Measurements from ENCODE around the gene TBL3. TPM values are rescaled to one million over a fixed set of nuclear protein-coding genes. Genes with fewer than 3 reads are reported as not detected.

The TBL3 gene
- total and polyA plus RNA-seq, 9 of the 15 experiments (the other 6 are each of a cell fraction or from before 2014, with no cell fraction given), result 0.97 to 117 (median 24.5) TPM

DNA sequence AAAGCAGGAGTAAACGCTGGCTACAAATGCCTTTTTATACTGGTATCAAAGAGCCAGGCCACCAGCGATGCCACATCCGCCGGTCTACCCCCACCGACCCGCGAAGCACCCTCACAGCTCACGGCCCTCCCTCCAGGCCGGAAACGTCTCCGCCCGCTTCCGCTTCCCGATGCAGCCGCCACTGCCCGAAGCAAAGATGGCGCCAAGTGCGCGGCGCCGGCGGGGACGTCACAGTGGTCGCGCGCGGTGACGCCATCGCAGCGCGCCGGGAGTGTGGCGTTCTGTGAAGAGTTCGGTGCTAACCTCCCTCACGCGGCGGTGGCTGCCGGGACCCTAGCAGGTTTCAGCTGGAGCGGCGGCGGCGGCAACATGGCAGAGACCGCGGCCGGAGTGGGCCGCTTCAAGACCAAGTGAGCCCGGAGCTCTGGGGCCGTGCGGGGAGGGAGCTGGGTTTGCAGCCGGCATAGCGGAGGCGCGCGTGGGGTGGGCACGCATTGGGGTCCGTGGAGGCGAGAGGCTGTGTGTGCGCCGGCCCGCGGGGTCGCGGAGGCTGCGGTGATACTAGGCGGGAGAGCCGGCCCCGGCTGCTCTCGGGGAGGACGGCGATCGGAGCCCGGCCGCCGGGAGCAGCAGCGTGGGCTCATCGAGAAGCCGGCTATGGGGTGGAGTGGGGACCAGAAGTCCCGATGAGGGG is at the start of gene TBL3 (continued):
- TF ChIP-seq, protein P1, sequence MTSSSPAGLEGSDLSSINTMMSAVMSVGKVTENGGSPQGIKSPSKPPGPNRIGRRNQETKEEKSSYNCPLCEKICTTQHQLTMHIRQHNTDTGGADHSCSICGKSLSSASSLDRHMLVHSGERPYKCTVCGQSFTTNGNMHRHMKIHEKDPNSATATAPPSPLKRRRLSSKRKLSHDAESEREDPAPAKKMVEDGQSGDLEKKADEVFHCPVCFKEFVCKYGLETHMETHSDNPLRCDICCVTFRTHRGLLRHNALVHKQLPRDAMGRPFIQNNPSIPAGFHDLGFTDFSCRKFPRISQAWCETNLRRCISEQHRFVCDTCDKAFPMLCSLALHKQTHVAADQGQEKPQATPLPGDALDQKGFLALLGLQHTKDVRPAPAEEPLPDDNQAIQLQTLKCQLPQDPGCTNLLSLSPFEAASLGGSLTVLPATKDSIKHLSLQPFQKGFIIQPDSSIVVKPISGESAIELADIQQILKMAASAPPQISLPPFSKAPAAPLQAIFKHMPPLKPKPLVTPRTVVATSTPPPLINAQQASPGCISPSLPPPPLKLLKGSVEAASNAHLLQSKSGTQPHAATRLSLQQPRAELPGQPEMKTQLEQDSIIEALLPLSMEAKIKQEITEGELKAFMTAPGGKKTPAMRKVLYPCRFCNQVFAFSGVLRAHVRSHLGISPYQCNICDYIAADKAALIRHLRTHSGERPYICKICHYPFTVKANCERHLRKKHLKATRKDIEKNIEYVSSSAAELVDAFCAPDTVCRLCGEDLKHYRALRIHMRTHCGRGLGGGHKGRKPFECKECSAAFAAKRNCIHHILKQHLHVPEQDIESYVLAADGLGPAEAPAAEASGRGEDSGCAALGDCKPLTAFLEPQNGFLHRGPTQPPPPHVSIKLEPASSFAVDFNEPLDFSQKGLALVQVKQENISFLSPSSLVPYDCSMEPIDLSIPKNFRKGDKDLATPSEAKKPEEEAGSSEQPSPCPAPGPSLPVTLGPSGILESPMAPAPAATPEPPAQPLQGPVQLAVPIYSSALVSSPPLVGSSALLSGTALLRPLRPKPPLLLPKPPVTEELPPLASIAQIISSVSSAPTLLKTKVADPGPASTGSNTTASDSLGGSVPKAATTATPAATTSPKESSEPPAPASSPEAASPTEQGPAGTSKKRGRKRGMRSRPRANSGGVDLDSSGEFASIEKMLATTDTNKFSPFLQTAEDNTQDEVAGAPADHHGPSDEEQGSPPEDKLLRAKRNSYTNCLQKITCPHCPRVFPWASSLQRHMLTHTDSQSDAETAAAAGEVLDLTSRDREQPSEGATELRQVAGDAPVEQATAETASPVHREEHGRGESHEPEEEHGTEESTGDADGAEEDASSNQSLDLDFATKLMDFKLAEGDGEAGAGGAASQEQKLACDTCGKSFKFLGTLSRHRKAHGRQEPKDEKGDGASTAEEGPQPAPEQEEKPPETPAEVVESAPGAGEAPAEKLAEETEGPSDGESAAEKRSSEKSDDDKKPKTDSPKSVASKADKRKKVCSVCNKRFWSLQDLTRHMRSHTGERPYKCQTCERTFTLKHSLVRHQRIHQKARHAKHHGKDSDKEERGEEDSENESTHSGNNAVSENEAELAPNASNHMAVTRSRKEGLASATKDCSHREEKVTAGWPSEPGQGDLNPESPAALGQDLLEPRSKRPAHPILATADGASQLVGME (CRISPR knock-in tag; IDR thresholded peaks at IDR 0.05), result no peak; the same call in 1 of the 2 replicates
- TF ChIP-seq POLR2H (tag; IDR thresholded peaks at IDR 0.05; ENCODE audit: low read depth) (no peak; the same call in 1 of the 2 replicates), TAF7 (tag; IDR thresholded peaks at IDR 0.05) (no peak), ATF1 (CRISPR knock-in tag; IDR thresholded peaks at IDR 0.05) (peak; percentile 100), ATF1 (tag; IDR thresholded peaks at IDR 0.05) (peak; percentile 100), ZNF449 (CRISPR knock-in tag; IDR thresholded peaks at IDR 0.05) (no peak), FOXJ2 (tag; IDR thresholded peaks at IDR 0.05) (no peak), TGIF2 (CRISPR knock-in tag; IDR thresholded peaks at IDR 0.05) (peak; percentile 43; the same call in 1 of the 2 replicates), SPI1 (IDR thresholded peaks at IDR 0.05; ENCODE audit: borderline replicate concordance, low read depth, low read length) (peak; percentile 69; the same call in 1 of the 2 replicates), SRSF7 (optimal IDR thresholded peaks at IDR 0.05; ENCODE audit: low read depth, low read length) (no peak), RCOR1 (IDR thresholded peaks at IDR 0.05; ENCODE audit: borderline replicate concordance in 1 of 2, low read depth in 2 of 2, low read length in 2 of 2) (peak in 1 of 2 experiments; percentile 42; a peak in 2 of 4 replicates), TEAD2 (tag; IDR thresholded peaks at IDR 0.05) (no peak), FOXP1 (CRISPR knock-in tag; IDR thresholded peaks at IDR 0.05) (peak; percentile 64)
- TF ChIP-seq, protein P2, sequence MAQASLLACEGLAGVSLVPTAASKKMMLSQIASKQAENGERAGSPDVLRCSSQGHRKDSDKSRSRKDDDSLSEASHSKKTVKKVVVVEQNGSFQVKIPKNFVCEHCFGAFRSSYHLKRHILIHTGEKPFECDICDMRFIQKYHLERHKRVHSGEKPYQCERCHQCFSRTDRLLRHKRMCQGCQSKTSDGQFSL (CRISPR knock-in tag; IDR thresholded peaks at IDR 0.05), result peak; percentile 58; the same call in 1 of the 2 replicates
- TF ChIP-seq, protein P2 (tag; IDR thresholded peaks at IDR 0.05), result no peak
- TF ChIP-seq, protein P3, sequence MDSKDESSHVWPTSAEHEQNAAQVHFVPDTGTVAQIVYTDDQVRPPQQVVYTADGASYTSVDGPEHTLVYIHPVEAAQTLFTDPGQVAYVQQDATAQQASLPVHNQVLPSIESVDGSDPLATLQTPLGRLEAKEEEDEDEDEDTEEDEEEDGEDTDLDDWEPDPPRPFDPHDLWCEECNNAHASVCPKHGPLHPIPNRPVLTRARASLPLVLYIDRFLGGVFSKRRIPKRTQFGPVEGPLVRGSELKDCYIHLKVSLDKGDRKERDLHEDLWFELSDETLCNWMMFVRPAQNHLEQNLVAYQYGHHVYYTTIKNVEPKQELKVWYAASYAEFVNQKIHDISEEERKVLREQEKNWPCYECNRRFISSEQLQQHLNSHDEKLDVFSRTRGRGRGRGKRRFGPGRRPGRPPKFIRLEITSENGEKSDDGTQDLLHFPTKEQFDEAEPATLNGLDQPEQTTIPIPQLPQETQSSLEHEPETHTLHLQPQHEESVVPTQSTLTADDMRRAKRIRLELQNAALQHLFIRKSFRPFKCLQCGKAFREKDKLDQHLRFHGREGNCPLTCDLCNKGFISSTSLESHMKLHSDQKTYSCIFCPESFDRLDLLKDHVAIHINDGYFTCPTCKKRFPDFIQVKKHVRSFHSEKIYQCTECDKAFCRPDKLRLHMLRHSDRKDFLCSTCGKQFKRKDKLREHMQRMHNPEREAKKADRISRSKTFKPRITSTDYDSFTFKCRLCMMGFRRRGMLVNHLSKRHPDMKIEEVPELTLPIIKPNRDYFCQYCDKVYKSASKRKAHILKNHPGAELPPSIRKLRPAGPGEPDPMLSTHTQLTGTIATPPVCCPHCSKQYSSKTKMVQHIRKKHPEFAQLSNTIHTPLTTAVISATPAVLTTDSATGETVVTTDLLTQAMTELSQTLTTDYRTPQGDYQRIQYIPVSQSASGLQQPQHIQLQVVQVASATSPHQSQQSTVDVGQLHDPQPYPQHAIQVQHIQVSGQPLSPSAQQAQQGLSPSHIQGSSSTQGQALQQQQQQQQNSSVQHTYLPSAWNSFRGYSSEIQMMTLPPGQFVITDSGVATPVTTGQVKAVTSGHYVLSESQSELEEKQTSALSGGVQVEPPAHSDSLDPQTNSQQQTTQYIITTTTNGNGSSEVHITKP (IDR thresholded peaks at IDR 0.05; ENCODE audit: partially characterized antibody), result no peak
